ENCODE data around the gene C1orf116. TPM values are rescaled to one million over a fixed set of nuclear protein-coding genes. Genes with fewer than 3 reads are reported as not detected.

C1orf116 gene
- total RNA-seq, 2 experiments from 2014 or later, result not detected

DNA sequence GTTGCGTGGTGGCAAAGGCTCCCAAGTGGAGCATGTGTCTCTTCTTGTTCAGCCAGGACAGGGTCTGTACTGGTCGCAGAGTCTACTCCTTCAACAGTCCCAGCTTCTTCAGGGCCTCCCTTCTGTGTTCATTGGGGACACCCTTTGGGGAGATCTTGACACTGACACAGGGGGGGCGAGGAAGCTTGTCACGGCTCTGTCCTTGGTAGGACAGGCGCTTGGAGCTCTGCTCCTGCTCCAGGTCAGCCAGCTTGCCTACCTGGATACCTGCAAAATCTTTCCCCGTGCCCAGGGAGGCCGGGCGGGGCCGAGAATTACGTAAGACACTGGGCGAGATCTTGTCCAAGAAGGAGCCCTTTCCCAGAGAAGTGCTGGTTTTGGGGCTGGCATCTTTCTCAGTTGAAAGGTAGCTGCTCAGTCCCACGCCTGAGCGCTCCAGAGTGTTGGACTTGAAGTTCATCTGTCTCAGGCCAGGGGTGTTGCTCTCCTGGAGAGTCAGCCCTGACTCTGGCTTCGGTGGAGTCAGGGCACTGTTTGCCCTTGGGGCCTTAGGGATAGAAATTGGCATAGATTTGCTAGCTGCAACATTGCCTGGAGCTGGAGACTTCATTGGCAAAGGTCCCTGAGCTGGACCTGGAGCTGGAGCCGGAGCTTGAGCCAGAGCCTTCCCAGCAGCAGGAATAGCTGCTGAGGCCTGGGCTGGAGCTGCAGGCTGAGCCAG lies 10.5 kb downstream of the C1orf116 start:
- Mint-ChIP-seq H3K27ac (no peak overlapping the region), H3K4me1 (ENCODE audit: low read depth) (no peaks in the 10 kb centered on the region), H3K36me3 (no peaks in the 10 kb centered on the region), H3K4me3 (no peak overlapping the region), H3K9me3 (no peaks in the 10 kb centered on the region), H3K27me3 (peaks cover 10% of the 10 kb centered on the region)
- ChIA-PET POLR2A (no interaction called here), CTCF (no interaction called here)
- no peak for DNase-seq
- intact Hi-C loops (cut with micrococcal nuclease), result no loop called here

- no peak overlapping the region for H3K4me3 Mint-ChIP-seq
- ChIA-PET POLR2A (no interaction called here), CTCF (interaction anchor here (0.6 kb wide), 1 partner anchor 95 kb away, joined by 4 read pairs; no protein-coding TSS in a partner anchor)
- intact Hi-C loops (cut with micrococcal nuclease), result no loop called here
- H3K27me3 Mint-ChIP-seq, result peaks cover 6% of the 10 kb centered on the region
- no peaks in the 10 kb centered on the region for H3K4me1 Mint-ChIP-seq (ENCODE audit: low read depth)
- no peak overlapping the region for H3K27ac Mint-ChIP-seq
- H3K9me3 Mint-ChIP-seq, result no peaks in the 10 kb centered on the region
- no peak for DNase-seq
- no peaks in the 10 kb centered on the region for H3K36me3 Mint-ChIP-seq
Observed at GRCh38 chr1:207021139-207021861, 11.3 kb downstream of the C1orf116 start.

- no peak overlapping the region for H3K27ac Mint-ChIP-seq
Observed at GRCh38 chr1:207020709-207021107, 11.8 kb downstream of the C1orf116 start.

GRCh38 chr1:207020065-207020708 lies 12.4 kb downstream of the C1orf116 start:
- H3K27me3 Mint-ChIP-seq, result peaks cover 7% of the 10 kb centered on the region
- no peaks in the 10 kb centered on the region for H3K9me3 Mint-ChIP-seq
- no peaks in the 10 kb centered on the region for H3K4me1 Mint-ChIP-seq (ENCODE audit: low read depth)
- DNase-seq, result no peak
- intact Hi-C loops (cut with micrococcal nuclease), result no loop called here
- POLR2A ChIA-PET, result no interaction called here
- no peak overlapping the region for H3K27ac Mint-ChIP-seq
- no peaks in the 10 kb centered on the region for H3K36me3 Mint-ChIP-seq
- no peak overlapping the region for H3K4me3 Mint-ChIP-seq
- CTCF ChIA-PET, result no interaction called here

More at GRCh38 chr1:207020709-207021107, 11.8 kb downstream of the C1orf116 start:
- DNase-seq, result peak; percentile 25
- H3K4me1 Mint-ChIP-seq (ENCODE audit: low read depth), result no peaks in the 10 kb centered on the region
- ChIA-PET POLR2A (no interaction called here), CTCF (interaction anchor here (0.6 kb wide), 1 partner anchor 94 kb away, joined by 4 read pairs; no protein-coding TSS in a partner anchor)
- intact Hi-C loops (cut with micrococcal nuclease), result no loop called here
- no peak overlapping the region for H3K4me3 Mint-ChIP-seq
- peaks cover 5% of the 10 kb centered on the region for H3K27me3 Mint-ChIP-seq
- H3K36me3 Mint-ChIP-seq, result no peaks in the 10 kb centered on the region
- no peaks in the 10 kb centered on the region for H3K9me3 Mint-ChIP-seq

- intact Hi-C loops (cut with micrococcal nuclease), result no loop called here
- Mint-ChIP-seq H3K27ac (no peak overlapping the region), H3K4me3 (no peak overlapping the region), H3K36me3 (no peaks in the 10 kb centered on the region), H3K4me1 (ENCODE audit: low read depth) (no peaks in the 10 kb centered on the region), H3K27me3 (peaks cover 10% of the 10 kb centered on the region), H3K9me3 (no peaks in the 10 kb centered on the region)
- ChIA-PET CTCF (interaction anchor here (2.4 kb wide), 1 partner anchor 14 kb away, joined by 9 read pairs; no protein-coding TSS in a partner anchor), POLR2A (no interaction called here)
- no peak for DNase-seq
Observed at GRCh38 chr1:207019661-207020060, 12.9 kb downstream of the C1orf116 start.

DNA sequence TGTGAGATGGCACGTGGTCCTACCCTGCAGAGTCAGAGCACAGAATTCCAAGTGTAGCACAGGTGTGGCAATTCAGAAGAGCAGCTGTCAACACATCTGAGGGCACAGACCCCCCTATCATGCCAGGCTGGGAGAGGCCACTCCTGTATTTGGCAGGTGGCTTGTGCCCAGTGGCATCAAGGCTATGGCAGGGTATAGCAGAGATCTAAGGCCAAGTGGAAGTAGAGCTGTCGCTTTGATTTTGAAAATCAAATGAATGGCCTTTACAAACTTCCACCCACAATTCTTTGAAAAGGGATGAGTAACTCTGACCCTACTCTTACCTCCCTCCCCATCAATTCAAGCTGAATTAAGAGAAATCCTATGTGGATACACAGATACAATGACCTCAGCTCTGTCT lies 13.4 kb downstream of the C1orf116 start:
- intact Hi-C loops (cut with micrococcal nuclease), result no loop called here
- Mint-ChIP-seq H3K9me3 (no peaks in the 10 kb centered on the region), H3K4me3 (no peak overlapping the region), H3K4me1 (ENCODE audit: low read depth) (no peaks in the 10 kb centered on the region), H3K36me3 (no peaks in the 10 kb centered on the region), H3K27ac (no peak overlapping the region), H3K27me3 (peaks cover 9% of the 10 kb centered on the region)
- CTCF ChIA-PET, result interaction anchor here (2.4 kb wide), 1 partner anchor 14 kb away, joined by 9 read pairs; no protein-coding TSS in a partner anchor
- no peak for DNase-seq
- POLR2A ChIA-PET, result no interaction called here

DNA sequence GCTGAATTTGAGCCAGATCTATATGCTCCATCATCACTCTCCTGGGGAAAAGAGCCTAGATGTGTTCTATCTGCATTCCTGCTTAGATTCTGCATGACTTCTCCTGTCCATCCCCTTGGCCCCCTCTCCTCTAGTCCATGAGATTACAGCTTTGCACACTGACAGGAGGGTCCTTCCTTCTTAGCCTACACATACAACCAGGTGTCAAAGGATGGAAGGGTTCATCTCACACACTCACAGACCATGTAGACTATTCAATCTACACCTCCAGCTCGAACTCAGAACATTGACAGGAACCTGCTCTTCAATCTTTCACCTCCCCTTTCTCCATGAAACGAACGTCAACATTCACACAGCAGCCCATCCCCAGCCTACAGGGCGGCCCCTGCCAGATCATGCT lies 13.8 kb downstream of the C1orf116 start:
- H3K4me1 Mint-ChIP-seq (ENCODE audit: low read depth), result no peaks in the 10 kb centered on the region
- H3K36me3 Mint-ChIP-seq, result no peaks in the 10 kb centered on the region
- ChIA-PET CTCF (interaction anchor here (2.4 kb wide), 1 partner anchor 13 kb away, joined by 9 read pairs; no protein-coding TSS in a partner anchor), POLR2A (no interaction called here)
- no peak for DNase-seq
- H3K27me3 Mint-ChIP-seq, result peaks cover 9% of the 10 kb centered on the region
- H3K9me3 Mint-ChIP-seq, result no peaks in the 10 kb centered on the region
- H3K4me3 Mint-ChIP-seq, result no peak overlapping the region
- no peak overlapping the region for H3K27ac Mint-ChIP-seq
- intact Hi-C loops (cut with micrococcal nuclease), result no loop called here

DNA sequence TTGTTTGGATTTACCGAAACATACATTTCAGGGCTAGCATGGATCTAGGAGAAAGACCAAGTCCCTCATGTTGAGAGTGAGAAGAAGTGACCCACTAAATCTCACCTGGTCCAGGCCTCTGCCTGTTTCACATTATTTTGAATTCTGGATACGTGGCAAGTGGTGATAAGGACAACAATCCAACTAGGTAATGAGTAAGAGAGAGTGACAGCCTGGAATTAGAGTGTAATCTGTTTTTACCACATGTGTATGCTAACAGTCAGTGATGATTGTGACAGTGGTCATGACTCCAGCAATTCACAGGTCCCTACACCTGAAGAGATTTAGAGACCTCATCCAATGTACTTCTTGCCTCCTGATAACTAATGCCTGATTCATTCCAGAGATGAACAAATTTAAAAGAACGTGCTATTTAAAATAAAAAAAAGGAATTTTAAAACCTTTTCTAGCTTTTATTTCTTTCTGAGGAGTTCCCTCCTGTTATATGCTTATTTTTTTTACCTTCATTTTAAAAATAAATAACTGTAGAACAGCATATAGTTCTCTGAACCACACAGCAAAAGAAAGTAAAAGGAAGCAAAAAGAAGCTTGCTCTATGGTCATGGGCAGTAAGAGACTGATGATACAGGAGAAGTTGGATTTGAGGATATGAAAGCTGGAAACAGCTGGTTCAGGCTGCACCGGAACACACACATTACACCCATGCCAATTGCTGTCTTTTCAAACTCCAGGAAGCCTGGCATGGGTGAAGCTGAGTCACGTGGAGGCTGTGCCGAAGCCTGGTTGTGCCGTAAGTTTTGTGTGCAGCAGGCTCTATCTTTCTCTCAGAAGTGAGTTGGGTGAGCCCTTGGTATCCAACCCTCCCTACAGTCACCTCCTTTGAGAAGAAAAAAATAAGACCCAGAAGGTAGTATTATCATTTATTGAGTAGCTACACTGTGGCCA lies 14.7 kb downstream of the C1orf116 start:
- Mint-ChIP-seq H3K36me3 (no peaks in the 10 kb centered on the region), H3K27ac (no peak overlapping the region), H3K4me3 (no peak overlapping the region), H3K27me3 (peaks cover 15% of the 10 kb centered on the region), H3K4me1 (ENCODE audit: low read depth) (no peaks in the 10 kb centered on the region), H3K9me3 (no peaks in the 10 kb centered on the region)
- ChIA-PET CTCF (interaction anchor here (2.4 kb wide), 1 partner anchor 13 kb away, joined by 9 read pairs; no protein-coding TSS in a partner anchor), POLR2A (no interaction called here)
- intact Hi-C loops (cut with micrococcal nuclease), result no loop called here
- DNase-seq, result no peak

DNA sequence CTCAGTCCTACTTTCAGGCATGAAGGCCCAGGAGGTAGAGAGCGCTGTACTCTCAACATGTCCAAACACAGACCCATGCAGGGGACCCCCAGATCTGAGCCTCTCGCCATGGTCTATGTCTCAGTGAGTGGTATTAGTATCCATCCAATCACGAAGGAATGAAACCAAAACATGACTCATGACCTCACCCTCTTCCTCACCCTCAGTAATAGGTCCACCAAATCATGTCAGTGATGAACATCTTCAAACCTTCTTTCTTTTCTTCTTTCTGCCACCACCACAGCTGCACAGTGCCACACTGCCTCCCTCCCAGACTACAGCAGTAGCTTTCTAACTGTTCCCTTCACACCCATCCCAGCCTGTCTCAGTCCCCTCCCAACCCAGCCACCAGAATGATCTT lies 16.8 kb downstream of the C1orf116 start:
- H3K27ac Mint-ChIP-seq, result no peak overlapping the region
- H3K4me3 Mint-ChIP-seq, result no peak overlapping the region
- intact Hi-C loops (cut with micrococcal nuclease), result no loop called here
- DNase-seq, result no peak
- H3K9me3 Mint-ChIP-seq, result no peaks in the 10 kb centered on the region
- ChIA-PET CTCF (interaction anchor here (1.4 to 2.7 kb wide), 2 partner anchors 12 to 82 kb away, joined by 4 to 10 read pairs; no protein-coding TSS in a partner anchor), POLR2A (no interaction called here)
- H3K36me3 Mint-ChIP-seq, result no peaks in the 10 kb centered on the region
- peaks cover 22% of the 10 kb centered on the region for H3K27me3 Mint-ChIP-seq
- no peaks in the 10 kb centered on the region for H3K4me1 Mint-ChIP-seq (ENCODE audit: low read depth)

DNA sequence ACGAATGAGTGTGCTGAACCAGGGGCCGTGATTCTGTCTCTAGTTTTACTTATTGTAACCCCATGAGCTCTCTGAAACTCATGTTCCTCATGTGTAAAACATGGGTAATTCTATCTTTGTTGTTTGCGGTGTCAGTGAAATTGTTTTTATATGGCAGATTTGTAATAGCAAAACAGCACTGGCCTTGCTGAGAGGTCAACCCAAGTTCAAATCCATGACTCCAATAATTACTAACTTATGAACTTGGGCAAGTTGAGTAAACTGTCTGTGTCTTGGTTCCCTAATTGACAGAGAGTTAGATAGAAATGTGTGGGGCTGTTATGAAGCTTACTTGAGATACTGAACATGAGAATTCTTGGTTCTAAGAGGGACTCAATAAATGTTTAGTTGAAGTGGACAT lies 17.8 kb downstream of the C1orf116 start:
- Mint-ChIP-seq H3K4me1 (ENCODE audit: low read depth) (no peaks in the 10 kb centered on the region), H3K27me3 (peaks cover 22% of the 10 kb centered on the region), H3K36me3 (no peaks in the 10 kb centered on the region), H3K4me3 (no peak overlapping the region), H3K9me3 (no peaks in the 10 kb centered on the region), H3K27ac (no peak overlapping the region)
- ChIA-PET CTCF (interaction anchor here (0.6 to 2.7 kb wide), 5 partner anchors 9 to 485 kb away, joined by 3 to 10 read pairs (median 4); no protein-coding TSS in a partner anchor), POLR2A (no interaction called here)
- intact Hi-C loops (cut with micrococcal nuclease), result no loop called here
- no peak for DNase-seq

DNA sequence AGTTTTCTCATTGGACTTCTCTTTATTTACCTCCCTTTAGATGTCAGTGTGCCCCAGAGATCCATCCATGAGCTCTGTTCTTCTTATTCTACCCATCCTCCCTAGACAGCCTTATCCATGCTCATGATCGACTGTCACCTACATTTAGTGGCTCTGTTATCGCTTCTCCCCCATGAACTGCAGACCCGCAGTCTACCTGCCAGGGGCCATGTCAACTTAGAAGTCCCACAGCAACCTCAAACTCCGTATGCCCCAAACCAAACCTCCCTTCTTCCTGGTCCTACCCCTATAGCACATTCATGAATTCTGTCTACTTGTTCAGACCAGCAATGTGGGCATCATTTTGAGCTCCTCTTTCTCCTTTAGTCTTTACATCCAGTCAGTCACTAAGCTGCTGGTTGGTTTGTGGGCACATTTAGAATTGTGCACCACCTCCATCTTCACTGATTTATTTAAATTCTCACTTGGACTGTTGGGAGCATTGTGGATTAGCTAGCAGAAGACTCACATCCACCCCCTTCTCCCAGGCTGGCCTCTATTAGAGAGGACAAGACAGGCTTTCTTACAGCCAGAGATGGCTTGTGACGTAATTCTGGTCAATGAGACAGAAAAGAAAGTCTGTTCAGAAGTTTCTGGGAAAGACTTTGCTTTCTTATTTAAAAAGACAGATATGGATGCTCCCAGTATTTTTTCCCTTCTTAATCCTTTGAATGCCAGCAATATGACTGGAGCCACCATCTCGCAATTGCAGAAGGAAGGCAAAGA lies 19.1 kb downstream of the C1orf116 start:
- Mint-ChIP-seq H3K9me3 (no peaks in the 10 kb centered on the region), H3K27me3 (peaks cover 22% of the 10 kb centered on the region), H3K27ac (no peak overlapping the region), H3K4me1 (ENCODE audit: low read depth) (no peaks in the 10 kb centered on the region), H3K4me3 (no peak overlapping the region), H3K36me3 (no peaks in the 10 kb centered on the region)
- no peak for DNase-seq
- ChIA-PET CTCF (interaction anchor here (1.2 to 2.7 kb wide), 3 partner anchors 9 to 486 kb away, joined by 3 to 10 read pairs (median 4); no protein-coding TSS in a partner anchor), POLR2A (no interaction called here)
- intact Hi-C loops (cut with micrococcal nuclease), result no loop called here
